Glomerular visceral epithelial cell (primary cell): ENCODE data around the gene PLCD4.
A peak's percentile ranks its signal among the peaks of the same experiment; 100 is the strongest.

Source experiments
- DNase-seq: peaks from one replicate; pipeline ENCODE4 v3.0.0-alpha.2; 2016; ENCODE audit errors: extremely low spot score

The PLCD4 gene

GRCh38 chr2:218621007-218621406 lies 13.3 kb downstream of the PLCD4 start:
- DNase-seq, result no peak

DNA sequence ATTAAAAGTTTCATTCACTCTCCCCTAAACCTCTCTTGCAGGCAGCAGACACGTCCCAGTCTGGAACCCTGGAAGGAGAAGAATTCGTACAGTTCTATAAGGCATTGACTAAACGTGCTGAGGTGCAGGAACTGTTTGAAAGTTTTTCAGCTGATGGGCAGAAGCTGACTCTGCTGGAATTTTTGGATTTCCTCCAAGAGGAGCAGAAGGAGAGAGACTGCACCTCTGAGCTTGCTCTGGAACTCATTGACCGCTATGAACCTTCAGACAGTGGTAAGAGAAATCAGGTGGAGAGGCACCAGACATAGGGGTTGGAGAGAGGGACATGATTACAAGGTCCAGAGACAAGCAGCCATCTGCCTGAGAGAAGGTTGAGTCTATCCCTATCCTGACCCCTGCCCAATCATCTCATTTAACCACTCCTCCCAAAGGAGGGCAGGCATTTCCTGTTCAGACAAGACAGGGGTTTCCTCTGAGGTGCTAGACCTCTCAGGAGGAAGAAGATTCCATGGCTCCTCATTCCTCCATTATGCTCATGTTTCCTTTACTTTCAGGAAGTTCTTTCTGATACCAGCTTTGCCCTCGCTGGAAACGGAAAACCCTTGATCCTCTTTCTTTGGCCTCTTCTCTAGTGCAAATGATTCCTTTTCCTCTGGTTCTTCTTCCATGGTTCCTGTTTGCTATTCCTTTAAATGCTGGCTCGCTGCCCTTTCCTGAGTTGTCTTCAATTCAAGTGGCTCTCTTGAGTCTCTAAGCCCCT lies 15.1 kb downstream of the PLCD4 start:
- no peak for DNase-seq

DNA sequence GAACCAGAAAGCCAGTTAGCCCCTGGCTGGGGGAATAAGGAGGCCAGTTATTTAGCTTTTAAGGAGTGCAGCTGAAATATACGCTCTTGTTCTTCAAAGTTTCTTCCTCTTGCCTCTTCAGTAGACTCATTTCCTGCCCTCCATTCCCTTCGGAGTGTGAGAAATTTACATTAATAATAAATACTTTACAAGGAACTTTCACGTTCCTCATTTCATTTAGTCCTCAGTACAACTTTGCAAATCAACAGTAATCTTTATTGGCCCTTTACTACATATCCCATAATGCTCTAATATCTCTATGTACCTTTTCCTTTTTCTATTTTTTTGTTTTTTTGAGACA lies 15.6 kb downstream of the PLCD4 start:
- DNase-seq, result no peak

- DNase-seq, result no peak
Measured at GRCh38 chr2:218626369-218626768, 18.7 kb downstream of the PLCD4 start.

- no peak for DNase-seq
Measured at GRCh38 chr2:218627939-218628338, 20.2 kb downstream of the PLCD4 start.

- no peak for DNase-seq
Measured at GRCh38 chr2:218631837-218632236, 24.1 kb downstream of the PLCD4 start.

DNA sequence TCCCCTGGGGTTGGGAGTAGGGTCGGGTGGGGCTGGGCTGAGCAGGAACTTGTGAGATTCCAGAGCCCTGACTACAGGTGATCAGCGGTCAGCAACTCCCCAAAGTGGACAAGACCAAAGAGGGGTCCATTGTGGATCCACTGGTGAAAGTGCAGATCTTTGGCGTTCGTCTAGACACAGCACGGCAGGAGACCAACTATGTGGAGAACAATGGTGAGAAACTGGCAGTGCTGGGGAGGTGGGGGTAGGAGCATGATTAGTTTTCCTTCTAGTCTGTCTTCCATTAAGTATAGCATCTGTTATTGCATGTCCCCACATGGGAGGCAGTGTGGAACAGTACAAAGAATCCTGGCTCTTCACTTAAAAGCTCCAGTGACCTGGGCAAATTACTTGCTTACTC lies 28.0 kb downstream of the PLCD4 start:
- DNase-seq, result no peak

DNA sequence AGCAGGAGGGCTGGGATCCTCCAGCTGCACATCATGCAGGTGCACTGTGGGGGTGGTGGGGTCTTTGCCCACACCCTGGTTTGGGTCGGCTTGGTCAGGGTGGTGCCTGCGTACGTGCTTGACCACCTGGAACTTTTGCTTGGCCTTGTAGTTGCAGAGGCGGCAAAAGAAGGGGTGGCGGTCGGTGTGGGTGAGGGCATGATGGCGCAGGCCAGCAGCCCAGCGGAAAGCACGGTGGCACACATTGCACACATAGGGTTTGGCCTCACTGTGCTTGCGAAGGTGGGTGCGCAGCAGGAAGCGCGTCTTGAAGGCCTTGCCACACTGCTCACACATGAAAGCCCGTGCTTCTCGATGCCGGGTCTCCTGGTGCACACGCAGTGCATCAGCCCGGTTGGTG lies 30.7 kb downstream of the PLCD4 start:
- no peak for DNase-seq

DNA sequence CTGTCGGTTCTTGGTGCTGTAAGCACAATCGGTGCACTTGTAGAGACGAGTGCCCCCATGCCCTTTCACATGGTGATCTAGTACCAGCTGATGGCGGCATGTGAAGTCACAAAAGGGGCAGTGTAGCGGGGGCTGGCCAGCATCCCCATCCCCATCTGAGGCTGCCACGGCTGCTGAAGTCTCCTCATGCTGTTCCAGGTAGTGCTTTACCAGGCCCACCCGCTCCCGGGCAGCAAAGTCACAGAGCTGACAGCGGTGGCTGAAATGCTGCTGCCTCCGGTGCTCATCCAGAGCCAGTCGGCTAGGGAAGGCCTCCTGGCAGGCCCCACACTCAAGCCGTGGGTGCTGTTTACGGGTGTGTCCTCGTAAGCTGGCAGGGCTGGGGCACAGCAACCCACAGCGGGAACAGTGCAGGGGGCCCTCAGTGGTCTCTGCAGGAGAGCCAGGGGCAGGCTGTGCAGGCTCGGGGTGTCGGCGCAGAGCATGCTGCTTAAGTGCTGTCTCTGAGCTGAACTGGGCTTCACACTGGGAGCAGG lies 34.5 kb downstream of the PLCD4 start:
- DNase-seq, result no peak

- no peak for DNase-seq
Measured at GRCh38 chr2:218642786-218643185, 35.1 kb downstream of the PLCD4 start.

DNA sequence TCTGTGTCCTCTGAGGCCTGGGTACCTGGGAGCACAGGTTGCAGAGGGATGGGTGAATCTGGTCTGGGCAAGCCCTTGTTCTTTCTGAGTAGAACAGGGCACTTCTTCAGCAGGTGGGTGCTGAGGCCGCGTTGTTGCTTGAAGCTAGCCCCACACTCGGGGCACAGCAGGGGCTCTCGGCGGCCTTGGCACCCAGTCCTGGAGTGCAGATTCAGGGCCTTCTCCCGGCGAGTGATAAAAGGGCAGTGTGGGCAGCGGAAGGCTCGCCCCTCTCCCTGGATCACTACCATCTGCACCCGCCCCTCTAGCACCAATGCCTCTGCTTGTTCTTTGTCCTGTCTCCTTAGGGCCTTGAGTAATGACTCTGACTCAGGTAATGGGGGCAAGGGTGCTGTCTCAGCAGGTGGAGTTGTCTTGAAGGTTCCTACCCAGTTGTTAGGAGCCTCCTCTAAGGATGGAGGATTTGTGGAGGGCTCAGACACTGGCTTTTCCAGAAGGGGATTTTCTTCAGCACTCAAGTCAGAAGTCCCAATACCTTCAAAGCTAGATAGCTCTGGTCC lies 36.1 kb downstream of the PLCD4 start:
- no peak for DNase-seq

- DNase-seq, result no peak
Measured at GRCh38 chr2:218644721-218645120, 37.0 kb downstream of the PLCD4 start.

DNA sequence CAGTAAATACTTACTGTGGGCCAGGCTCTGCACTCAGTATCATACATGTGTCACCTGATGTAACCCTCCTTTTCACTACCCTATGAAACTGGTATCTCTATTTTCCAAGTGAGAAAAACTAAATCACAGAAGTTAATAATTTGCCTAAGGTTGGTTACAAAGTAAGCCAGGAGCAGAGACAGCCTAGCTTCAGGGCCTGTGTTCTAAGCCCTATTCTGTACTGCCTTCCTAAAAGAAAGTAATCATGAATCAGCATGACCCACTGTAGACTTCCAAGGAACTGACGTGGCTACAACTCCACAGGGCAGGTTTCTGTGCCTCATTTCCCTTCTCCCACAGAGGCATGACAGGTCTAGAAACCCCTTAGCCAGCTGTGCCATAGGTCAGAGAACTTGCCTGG lies 37.4 kb downstream of the PLCD4 start:
- peak; percentile 86 for DNase-seq

GRCh38 chr2:218648088-218648786 lies 40.5 kb downstream of the PLCD4 start:
- peak; percentile 74 for DNase-seq

- no peak for DNase-seq
Measured at GRCh38 chr2:218648787-218649100, 41.0 kb downstream of the PLCD4 start.

DNA sequence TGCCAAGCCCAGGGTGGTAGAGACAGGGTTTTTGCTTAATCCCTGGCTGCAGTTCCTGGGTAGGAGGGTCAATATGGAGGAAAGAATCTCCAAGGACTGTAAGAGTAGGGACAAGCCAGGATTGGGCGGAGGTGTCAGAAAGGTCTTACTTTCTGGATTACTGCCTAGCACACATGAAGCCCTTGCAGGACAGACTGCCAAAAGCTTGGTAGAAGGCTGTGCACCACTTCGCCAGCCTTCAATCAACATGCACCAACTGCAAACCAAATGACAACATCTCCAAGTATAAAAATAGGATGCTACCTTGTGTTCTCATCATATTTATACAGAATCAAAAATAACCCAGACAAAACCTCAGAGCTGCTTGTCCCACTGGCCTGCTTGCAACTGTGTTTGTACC lies 48.1 kb downstream of the PLCD4 start:
- no peak for DNase-seq

DNA sequence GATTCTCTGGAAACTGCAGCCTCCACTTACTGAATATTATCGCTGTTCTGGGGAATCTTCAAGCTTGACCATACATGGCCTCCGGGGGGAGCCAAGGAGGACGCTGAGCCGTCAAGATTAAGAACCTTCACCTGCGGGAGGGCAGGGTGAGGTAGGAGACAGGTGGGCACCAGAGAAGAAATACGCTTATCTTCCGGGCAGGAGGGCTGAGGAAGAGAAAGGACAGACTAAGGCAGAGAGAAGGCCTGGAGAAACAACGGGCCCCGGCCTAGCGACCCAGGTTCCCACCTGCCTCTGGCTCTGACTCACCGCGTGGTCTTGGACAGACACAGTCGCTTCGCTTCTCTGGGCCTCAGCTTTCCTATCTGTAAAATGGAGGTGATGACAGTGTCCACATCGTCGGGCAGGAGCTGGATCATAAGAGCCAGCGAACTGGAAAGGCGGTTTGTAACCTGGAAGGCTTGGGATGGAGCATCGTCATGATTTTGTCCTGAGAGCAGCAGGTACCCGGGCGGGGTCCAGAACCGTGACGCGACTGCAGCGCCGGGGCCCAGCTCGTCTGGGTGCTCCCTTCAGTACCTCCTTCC lies 51.1 kb downstream of the PLCD4 start:
- peak; percentile 61 for DNase-seq

GRCh38 chr2:218659258-218659987 lies 51.7 kb downstream of the PLCD4 start, which contains the start of the genes BCS1L and ZNF142:
Gene BCS1L (plus strand): TSS chr2:218659683. CDS start chr2:218660988, 1,305 bp downstream.
Gene ZNF142 (minus strand): TSS chr2:218659623. CDS start chr2:218656429, 3,194 bp downstream.
- peak; percentile 92 for DNase-seq

GRCh38 chr2:218659988-218660358 lies 52.3 kb downstream of the PLCD4 start:
- no peak for DNase-seq

- no peak for DNase-seq
Measured at GRCh38 chr2:218662377-218662776, 54.7 kb downstream of the PLCD4 start.

- DNase-seq, result no peak
Measured at GRCh38 chr2:218662827-218663226, 55.1 kb downstream of the PLCD4 start.

GRCh38 chr2:218663901-218664300 lies 56.2 kb downstream of the PLCD4 start:
- no peak for DNase-seq
